Lung (tissue), 12 donors: Measurements from ENCODE around the gene TMEFF2. TPM values are rescaled to one million over a fixed set of nuclear protein-coding genes. Genes with fewer than 3 reads are reported as not detected.
A peak's percentile ranks its signal among the peaks of the same experiment; 100 is the strongest.

ENCODE experiments used
- ATAC-seq: fragments of 200-7000 bp; cut with Tn5 transposase; one replicate; pipeline ENCODE4 v1.9.1; 2020; ENCODE audit warnings: moderate number of reproducible peaks; ENCODE audit not compliant: insufficient read depth, low FRiP score
- DNase-seq, 3 donors: peaks; one replicate each; pipeline ENCODE4 v3.0.0-alpha.2; 2013 to 2017
- H3K27ac ChIP-seq, 2 donors: one replicate each; pipeline ENCODE4 v1.5.1; 2013; ENCODE audit warnings: mild to moderate bottlenecking in 2 of 2, moderate library complexity in 2 of 2, control low read depth in 1 of 2, inconsistent platforms in 1 of 2, low read depth in 1 of 2, low read length in 1 of 2
- H3K27me3 ChIP-seq, 3 donors: one replicate each; pipeline ENCODE4 v1.5.1; 2013; ENCODE audit warnings: low read length in 2 of 3; ENCODE audit not compliant: control insufficient read depth in 3 of 3, insufficient read depth in 3 of 3
- H3K36me3 ChIP-seq, 4 donors: one replicate each; pipeline ENCODE4 v1.5.1; 2013; ENCODE audit warnings: low read length in 4 of 4, mild to moderate bottlenecking in 1 of 4, moderate library complexity in 1 of 4; ENCODE audit not compliant: control insufficient read depth in 4 of 4, insufficient read depth in 4 of 4
- H3K4me1 ChIP-seq, 5 donors: one replicate each; pipeline ENCODE4 v1.5.1; 2013; ENCODE audit warnings: low read length in 5 of 5, mild to moderate bottlenecking in 2 of 5, moderate library complexity in 1 of 5; ENCODE audit not compliant: control insufficient read depth in 5 of 5, insufficient read depth in 5 of 5
- H3K4me3 ChIP-seq: one replicate; pipeline ENCODE4 v1.5.1; 2013; ENCODE audit warnings: mild to moderate bottlenecking, control low read depth, moderate library complexity
- H3K9ac ChIP-seq, 2 donors: one replicate each; pipeline ENCODE4 v1.5.1; 2013; ENCODE audit warnings: low read length in 2 of 2, control low read depth in 1 of 2; ENCODE audit not compliant: insufficient read depth in 1 of 2
- H3K9me3 ChIP-seq, 4 donors: one replicate each; pipeline ENCODE4 v1.5.1; 2013; ENCODE audit warnings: low read length in 3 of 4, mild to moderate bottlenecking in 1 of 4, moderate library complexity in 1 of 4; ENCODE audit not compliant: control insufficient read depth in 4 of 4, insufficient read depth in 3 of 4
- WGBS, 2 donors: extraction: QIAGEN DNeasy Blood & Tissue Kit; methylation state at CpG; one replicate each; pipeline ENCODE4 v1.1.7; 2013; 5-methylcytosine and 5-hydroxymethylcytosine counted together
- polyA plus RNA-seq, 2 donors: library from polyadenylated mRNA; stranded (reverse); fragments of 200-250 nt; gene quantifications; one replicate each; pipeline ENCODE4 v1.2.1, GENCODE V29; 2013
- total RNA-seq, 2 donors: library from RNA; depleted of rRNA in 1 of 2; stranded (reverse); fragments of >200 nt in 1 of 2; gene quantifications; one replicate each; pipeline ENCODE4 v1.2.1, GENCODE V29; 2014 to 2021
- TF ChIP-seq, protein P1 (sequence below): IDR thresholded peaks from 2 replicates; pipeline ENCODE4 v1.5.1; 2012; ENCODE audit warnings: mild to moderate bottlenecking; ENCODE audit errors: control extremely low read depth, extremely low read depth
- donor health status: control.
- donor health status: control.
- donor health status: Bipolar disorder and iron deficiency.
- donor health status: healthy.
- donor health status: DM: yes; HTN: yes; CAD: no.

Gene TMEFF2
- total and polyA plus RNA-seq, 4 donors, result 0.43 TPM; not detected in 3

DNA sequence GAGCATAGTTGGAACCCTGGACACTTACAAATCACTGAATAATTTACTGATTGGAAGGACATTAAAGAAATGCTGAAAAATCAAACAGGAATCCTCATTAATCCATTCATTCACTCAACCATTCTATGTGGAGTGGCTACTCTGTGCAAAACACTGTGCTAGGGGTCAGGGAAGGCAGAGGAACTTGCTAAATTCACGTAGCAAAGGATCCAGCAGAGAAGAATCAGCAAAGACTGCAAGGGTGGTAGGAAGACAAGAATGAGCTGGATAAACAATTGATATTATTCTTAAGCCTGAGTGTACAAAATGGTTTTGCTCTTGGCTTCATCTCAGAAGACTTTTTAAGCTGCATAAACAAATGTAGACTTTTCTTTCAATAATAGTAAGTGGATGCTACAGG, 183.5 kb downstream of the TMEFF2 start:
- 54 to 60% methylated on average over 1 of the region's 1 CpG for WGBS, 2 donors

GRCh38 chr2:192010073-192010472, 184.7 kb downstream of the TMEFF2 start:
- no peak overlapping the region for H3K27ac ChIP-seq
- WGBS, 2 donors, result 18 to 38% methylated on average over 5 of the region's 5 CpGs
- no peak overlapping the region for H3K4me3 ChIP-seq
- no peaks in the 10 kb centered on the region for H3K9me3 ChIP-seq
- DNase-seq (peak in 1 of 3 donors; percentile 23), ATAC-seq (no peak)
- H3K36me3 ChIP-seq, result no peaks in the 10 kb centered on the region
- peaks cover 0 to 13% (median 0%) of the 10 kb centered on the region in 5 donors for H3K4me1 ChIP-seq
- TF ChIP-seq, protein P1, sequence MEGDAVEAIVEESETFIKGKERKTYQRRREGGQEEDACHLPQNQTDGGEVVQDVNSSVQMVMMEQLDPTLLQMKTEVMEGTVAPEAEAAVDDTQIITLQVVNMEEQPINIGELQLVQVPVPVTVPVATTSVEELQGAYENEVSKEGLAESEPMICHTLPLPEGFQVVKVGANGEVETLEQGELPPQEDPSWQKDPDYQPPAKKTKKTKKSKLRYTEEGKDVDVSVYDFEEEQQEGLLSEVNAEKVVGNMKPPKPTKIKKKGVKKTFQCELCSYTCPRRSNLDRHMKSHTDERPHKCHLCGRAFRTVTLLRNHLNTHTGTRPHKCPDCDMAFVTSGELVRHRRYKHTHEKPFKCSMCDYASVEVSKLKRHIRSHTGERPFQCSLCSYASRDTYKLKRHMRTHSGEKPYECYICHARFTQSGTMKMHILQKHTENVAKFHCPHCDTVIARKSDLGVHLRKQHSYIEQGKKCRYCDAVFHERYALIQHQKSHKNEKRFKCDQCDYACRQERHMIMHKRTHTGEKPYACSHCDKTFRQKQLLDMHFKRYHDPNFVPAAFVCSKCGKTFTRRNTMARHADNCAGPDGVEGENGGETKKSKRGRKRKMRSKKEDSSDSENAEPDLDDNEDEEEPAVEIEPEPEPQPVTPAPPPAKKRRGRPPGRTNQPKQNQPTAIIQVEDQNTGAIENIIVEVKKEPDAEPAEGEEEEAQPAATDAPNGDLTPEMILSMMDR, result no peak
- H3K27me3 ChIP-seq, result no peaks in the 10 kb centered on the region
- H3K9ac ChIP-seq, result no peak overlapping the region

More for the DNA sequence above, 183.5 kb downstream of the TMEFF2 start:
- H3K36me3 ChIP-seq, result no peaks in the 10 kb centered on the region
- TF ChIP-seq, protein P1, result no peak
- DNase-seq, result peak in 1 of 3 donors; percentile 55
- peaks cover 0 to 13% (median 0%) of the 10 kb centered on the region in 5 donors for H3K4me1 ChIP-seq
- H3K27me3 ChIP-seq, result no peaks in the 10 kb centered on the region
- no peak overlapping the region for H3K9ac ChIP-seq
- no peak overlapping the region for H3K4me3 ChIP-seq
- no peak for ATAC-seq
- H3K9me3 ChIP-seq, result no peaks in the 10 kb centered on the region
- H3K27ac ChIP-seq, result no peak overlapping the region

DNA sequence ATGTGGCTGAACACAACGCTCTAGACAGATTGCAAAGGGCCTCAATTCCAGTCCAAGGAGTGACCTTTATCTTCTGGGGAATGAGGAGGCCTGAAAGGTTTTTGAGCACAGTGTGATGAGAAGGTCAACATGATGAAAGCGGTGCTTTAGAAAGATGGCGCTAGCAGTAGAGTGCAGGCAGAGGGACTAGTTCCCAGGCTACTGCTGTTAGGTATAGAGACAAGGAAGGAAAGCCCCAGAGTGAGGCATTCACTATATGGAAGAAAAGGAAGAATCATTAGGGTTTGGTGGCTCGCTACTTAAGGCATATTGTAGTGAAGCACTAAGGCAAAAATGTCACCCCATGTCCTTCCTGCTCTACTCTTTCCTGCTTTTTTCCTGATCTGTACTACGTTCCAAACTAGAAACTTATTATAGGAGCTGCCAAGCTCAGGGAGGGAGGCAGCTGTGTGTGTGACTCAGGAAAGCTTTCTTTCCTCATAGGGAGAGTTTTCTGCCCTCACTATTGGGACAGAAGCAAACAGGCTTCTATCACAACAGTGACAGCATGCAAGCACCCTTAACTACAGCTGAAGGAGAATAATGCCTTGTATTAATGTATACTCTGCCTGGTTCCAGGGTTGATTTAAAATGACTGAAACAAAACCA, 187.0 kb downstream of the TMEFF2 start:
- no peaks in the 10 kb centered on the region for H3K36me3 ChIP-seq
- no peak overlapping the region for H3K27ac ChIP-seq
- H3K9ac ChIP-seq, result no peak overlapping the region
- ATAC-seq (no peak), DNase-seq (peak in 1 of 3 donors; percentile 33)
- 83 to 92% methylated on average over 5 of the region's 5 CpGs for WGBS, 2 donors
- no peaks in the 10 kb centered on the region for H3K27me3 ChIP-seq
- no peak overlapping the region for H3K4me3 ChIP-seq
- peaks cover 0 to 13% (median 0%) of the 10 kb centered on the region in 5 donors for H3K4me1 ChIP-seq
- no peaks in the 10 kb centered on the region for H3K9me3 ChIP-seq
- TF ChIP-seq, protein P1, result no peak

DNA sequence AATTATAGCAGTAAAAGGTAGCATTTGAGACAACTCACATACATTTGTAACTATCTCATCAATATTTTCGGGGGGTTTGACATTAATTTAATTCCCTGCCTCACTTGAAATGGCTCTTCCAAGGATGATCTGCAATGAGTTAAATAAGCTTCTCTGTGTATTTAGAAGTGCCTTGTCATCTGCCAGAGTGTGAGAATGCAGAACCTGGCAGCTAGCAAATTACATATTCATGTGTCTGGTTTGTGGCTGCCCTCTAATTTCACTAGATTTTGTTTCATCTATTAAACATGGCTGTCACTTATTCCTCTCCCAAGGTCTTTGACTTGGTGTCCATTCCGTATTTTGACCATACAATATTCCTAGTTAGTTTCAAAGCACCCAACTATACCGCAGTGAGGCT, 189.5 kb downstream of the TMEFF2 start:
- DNase-seq (no peak), ATAC-seq (no peak)
- no peaks in the 10 kb centered on the region for H3K27me3 ChIP-seq
- no peaks in the 10 kb centered on the region for H3K9me3 ChIP-seq
- H3K9ac ChIP-seq, result no peak overlapping the region
- H3K4me3 ChIP-seq, result no peak overlapping the region
- H3K27ac ChIP-seq, result no peak overlapping the region
- peaks cover 0 to 9% (median 0%) of the 10 kb centered on the region in 5 donors for H3K4me1 ChIP-seq
- no peaks in the 10 kb centered on the region for H3K36me3 ChIP-seq
- WGBS, 2 donors, result 93% methylated on average over 3 of the region's 3 CpGs
- TF ChIP-seq, protein P1, result no peak
